ENCODE data around the gene CTNNA2. TPM values are rescaled to one million over a fixed set of nuclear protein-coding genes. Genes with fewer than 3 reads are reported as not detected.

CTNNA2 gene
- total RNA-seq, 1 experiment from 2014 or later = not detected

- no peaks in the 10 kb centered on the region for H3K4me1 ChIP-seq (replicated peaks; ENCODE audit: insufficient read depth)
- no peak for DNase-seq
- H3K9me2 ChIP-seq (ENCODE audit: insufficient read depth) = no peaks in the 10 kb centered on the region; the same call in none of the 2 replicates
- H3K27me3 ChIP-seq (ENCODE audit: insufficient read depth, low read depth) = no peaks in the 10 kb centered on the region
- H3K4me2 ChIP-seq = no peak overlapping the region
- H3K79me2 ChIP-seq (ENCODE audit: low read depth) = no peaks in the 10 kb centered on the region
- H3K27ac ChIP-seq = no peak overlapping the region
- no peaks in the 10 kb centered on the region for H3F3A ChIP-seq (ENCODE audit: insufficient read depth, low read depth)
- no peaks in the 10 kb centered on the region for H3K9me3 ChIP-seq (ENCODE audit: insufficient read depth, low read depth)
- ChIA-PET CTCF (no interaction called here), POLR2A (ENCODE audit: unreplicated experiment) (no interaction called here)
- intact Hi-C loops (cut with micrococcal nuclease; ENCODE audit: unreplicated experiment) = no loop called here
- no peaks in the 10 kb centered on the region for H4K20me1 ChIP-seq (ENCODE audit: insufficient read depth)
- H2AFZ ChIP-seq = no peak overlapping the region
- no TSS peak for BruUV-seq (replicated peaks)
- no peak overlapping the region for H3K4me3 ChIP-seq
- H3K36me3 ChIP-seq (ENCODE audit: low read depth) = no peaks in the 10 kb centered on the region
- TF ChIP-seq, protein P1, sequence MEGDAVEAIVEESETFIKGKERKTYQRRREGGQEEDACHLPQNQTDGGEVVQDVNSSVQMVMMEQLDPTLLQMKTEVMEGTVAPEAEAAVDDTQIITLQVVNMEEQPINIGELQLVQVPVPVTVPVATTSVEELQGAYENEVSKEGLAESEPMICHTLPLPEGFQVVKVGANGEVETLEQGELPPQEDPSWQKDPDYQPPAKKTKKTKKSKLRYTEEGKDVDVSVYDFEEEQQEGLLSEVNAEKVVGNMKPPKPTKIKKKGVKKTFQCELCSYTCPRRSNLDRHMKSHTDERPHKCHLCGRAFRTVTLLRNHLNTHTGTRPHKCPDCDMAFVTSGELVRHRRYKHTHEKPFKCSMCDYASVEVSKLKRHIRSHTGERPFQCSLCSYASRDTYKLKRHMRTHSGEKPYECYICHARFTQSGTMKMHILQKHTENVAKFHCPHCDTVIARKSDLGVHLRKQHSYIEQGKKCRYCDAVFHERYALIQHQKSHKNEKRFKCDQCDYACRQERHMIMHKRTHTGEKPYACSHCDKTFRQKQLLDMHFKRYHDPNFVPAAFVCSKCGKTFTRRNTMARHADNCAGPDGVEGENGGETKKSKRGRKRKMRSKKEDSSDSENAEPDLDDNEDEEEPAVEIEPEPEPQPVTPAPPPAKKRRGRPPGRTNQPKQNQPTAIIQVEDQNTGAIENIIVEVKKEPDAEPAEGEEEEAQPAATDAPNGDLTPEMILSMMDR (conservative IDR thresholded peaks at IDR 0.05) = no peak
- no peak for TF ChIP-seq EZH2 (IDR thresholded peaks at IDR 0.05; ENCODE audit: low read depth)
These were observed 198.2 kb downstream of the CTNNA2 start for GRCh38 chr2:79711098-79711497.

DNA sequence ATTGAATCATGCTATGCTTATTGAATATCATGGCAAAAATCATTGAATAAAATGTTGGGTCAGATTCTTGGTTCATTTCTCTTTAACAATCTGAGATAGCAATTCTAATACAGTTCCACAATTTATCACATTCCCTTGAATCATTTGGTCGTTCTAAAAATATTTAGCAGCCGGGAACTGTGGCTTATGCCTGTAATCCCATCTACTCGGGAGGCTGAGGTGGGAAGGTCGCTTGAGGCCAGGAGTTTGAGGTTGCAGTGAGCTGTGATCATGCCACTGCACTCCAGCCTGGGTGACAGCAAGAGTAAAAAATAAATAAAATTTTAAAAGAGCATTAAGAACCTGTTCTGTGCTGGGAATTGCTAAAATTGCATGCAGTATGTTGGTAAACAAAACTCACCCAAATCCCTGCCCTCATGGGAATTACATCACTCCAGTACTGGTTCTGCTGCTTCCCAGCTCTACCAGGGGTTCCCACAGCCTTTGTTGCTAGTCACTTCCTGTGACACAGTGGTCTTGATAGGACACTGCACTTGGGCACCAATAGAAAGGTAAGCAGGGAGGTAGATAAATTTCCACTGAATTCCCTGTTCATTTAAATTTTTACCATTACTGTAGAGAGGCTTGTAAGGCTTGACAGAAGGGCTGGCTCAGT lies 200.4 kb downstream of the CTNNA2 start:
- Histone ChIP-seq H4K20me1 (ENCODE audit: insufficient read depth) (no peaks in the 10 kb centered on the region), H3K4me1 (replicated peaks; ENCODE audit: insufficient read depth) (no peaks in the 10 kb centered on the region), H2AFZ (no peak overlapping the region), H3K9me3 (ENCODE audit: insufficient read depth, low read depth) (no peaks in the 10 kb centered on the region), H3K79me2 (ENCODE audit: low read depth) (no peaks in the 10 kb centered on the region), H3K4me3 (no peak overlapping the region), H3K4me2 (no peak overlapping the region), H3K36me3 (ENCODE audit: low read depth) (no peaks in the 10 kb centered on the region), H3F3A (ENCODE audit: insufficient read depth, low read depth) (no peaks in the 10 kb centered on the region), H3K9me2 (ENCODE audit: insufficient read depth) (no peaks in the 10 kb centered on the region), H3K27me3 (ENCODE audit: insufficient read depth, low read depth) (no peaks in the 10 kb centered on the region), H3K27ac (no peak overlapping the region)
- BruUV-seq (replicated peaks) = no TSS peak
- POLR2A ChIA-PET (ENCODE audit: unreplicated experiment) = no interaction called here
- no peak for TF ChIP-seq EZH2 (IDR thresholded peaks at IDR 0.05; ENCODE audit: low read depth)
- TF ChIP-seq, protein P1 (conservative IDR thresholded peaks at IDR 0.05) = no peak
- DNase-seq = no peak
- intact Hi-C loops (cut with micrococcal nuclease; ENCODE audit: unreplicated experiment) = no loop called here
- CTCF ChIA-PET = no interaction called here

DNA sequence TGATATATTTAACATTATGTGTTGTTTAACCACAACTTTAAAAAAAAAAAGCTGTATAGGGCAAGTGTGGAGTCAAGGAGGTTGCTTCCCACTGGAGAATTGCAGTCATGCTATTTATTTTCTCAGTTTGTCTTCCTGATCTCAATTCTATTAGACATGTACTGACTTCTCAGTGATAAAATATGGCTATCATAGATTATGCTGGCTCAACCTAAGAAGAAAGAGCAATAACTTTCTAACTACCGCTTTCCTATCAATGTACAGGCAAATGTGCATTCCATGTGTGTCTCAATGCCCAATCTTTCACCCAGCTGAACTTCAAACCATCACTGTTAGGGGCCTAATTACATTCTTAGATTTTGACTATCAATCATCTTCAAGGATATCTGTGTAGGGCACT lies 201.4 kb downstream of the CTNNA2 start:
- Histone ChIP-seq H3K79me2 (ENCODE audit: low read depth) (no peaks in the 10 kb centered on the region), H3K27me3 (ENCODE audit: insufficient read depth, low read depth) (no peaks in the 10 kb centered on the region), H3K27ac (no peak overlapping the region), H3K9me3 (ENCODE audit: insufficient read depth, low read depth) (no peaks in the 10 kb centered on the region), H3F3A (ENCODE audit: insufficient read depth, low read depth) (no peaks in the 10 kb centered on the region), H3K36me3 (ENCODE audit: low read depth) (no peaks in the 10 kb centered on the region), H3K4me3 (no peak overlapping the region), H3K4me1 (replicated peaks; ENCODE audit: insufficient read depth) (no peaks in the 10 kb centered on the region), H4K20me1 (ENCODE audit: insufficient read depth) (no peaks in the 10 kb centered on the region), H3K4me2 (no peak overlapping the region), H3K9me2 (ENCODE audit: insufficient read depth) (no peaks in the 10 kb centered on the region), H2AFZ (no peak overlapping the region)
- BruUV-seq (replicated peaks) = no TSS peak
- intact Hi-C loops (cut with micrococcal nuclease; ENCODE audit: unreplicated experiment) = no loop called here
- CTCF ChIA-PET = no interaction called here
- DNase-seq = no peak
- POLR2A ChIA-PET (ENCODE audit: unreplicated experiment) = no interaction called here
- no peak for TF ChIP-seq EZH2 (IDR thresholded peaks at IDR 0.05; ENCODE audit: low read depth)
- TF ChIP-seq, protein P1 (conservative IDR thresholded peaks at IDR 0.05) = no peak

All from PC-9 (cell line).